Osteoblast (primary cell): ENCODE measurements around the gene TBXAS1. TPM values are rescaled to one million over a fixed set of nuclear protein-coding genes. Genes with fewer than 3 reads are reported as not detected.

Experiments
- DNase-seq: peaks from one replicate; pipeline ENCODE4 v3.0.0; 2011; ENCODE audit warnings: low spot score, mixed read lengths; ENCODE audit not compliant: insufficient read length; ENCODE audit errors: missing footprints
- H2AFZ ChIP-seq: 2 replicates; pipeline ENCODE4 v1.6.0; 2011; ENCODE audit warnings: mild to moderate bottlenecking, low read length
- H3K27ac ChIP-seq: 2 replicates; pipeline ENCODE4 v1.5.1; 2011; ENCODE audit warnings: mild to moderate bottlenecking, low read depth, low read length, moderate library complexity
- H3K27me3 ChIP-seq: 2 replicates; pipeline ENCODE4 v1.6.0; 2012; ENCODE audit warnings: mild to moderate bottlenecking, control low read depth, inconsistent platforms, low read length, moderate library complexity; ENCODE audit not compliant: insufficient read depth
- H3K36me3 ChIP-seq: 2 replicates; pipeline ENCODE4 v1.5.1; 2011; ENCODE audit warnings: mild to moderate bottlenecking, low read length, control low read depth, moderate library complexity; ENCODE audit not compliant: insufficient read depth
- H3K4me1 ChIP-seq: 2 replicates; pipeline ENCODE4 v1.5.1; 2011; ENCODE audit warnings: mild to moderate bottlenecking, low read length, control low read depth, moderate library complexity; ENCODE audit not compliant: insufficient read depth
- H3K4me2 ChIP-seq: 2 replicates; pipeline ENCODE4 v1.6.0; 2011; ENCODE audit warnings: mild to moderate bottlenecking, low read length; ENCODE audit not compliant: insufficient read depth
- H3K4me3 ChIP-seq: fragments of 200-600 bp; sonication (generic); 3 replicates; pipeline ENCODE4 v1.5.1; 2012; ENCODE audit warnings: mild to moderate bottlenecking, low read length, inconsistent platforms; ENCODE audit not compliant: insufficient read depth
- H3K79me2 ChIP-seq: 2 replicates; pipeline ENCODE4 v1.6.0; 2012; ENCODE audit warnings: mild to moderate bottlenecking, low read length, control low read depth, inconsistent platforms; ENCODE audit not compliant: insufficient read depth
- H3K9me3 ChIP-seq: 2 replicates; pipeline ENCODE4 v1.5.1; 2011; ENCODE audit warnings: low read depth, low read length, control low read depth
- H4K20me1 ChIP-seq: 2 replicates; pipeline ENCODE4 v1.6.0; 2012; ENCODE audit warnings: mild to moderate bottlenecking, low read length, control low read depth; ENCODE audit not compliant: insufficient read depth
- total RNA-seq: library from RNA; depleted of rRNA; stranded (reverse); fragments of >200 nt; gene quantifications from 2 replicates; pipeline ENCODE4 v1.2.3, GENCODE V29; 2012
- TF ChIP-seq, protein P1 (sequence below): IDR thresholded peaks from 2 replicates; pipeline ENCODE4 v1.5.1; 2011; ENCODE audit warnings: mild to moderate bottlenecking, low read depth, low read length, moderate library complexity; ENCODE audit errors: extremely low read depth

Gene TBXAS1
- total RNA-seq, 1 donor, result 0.72 TPM

DNA sequence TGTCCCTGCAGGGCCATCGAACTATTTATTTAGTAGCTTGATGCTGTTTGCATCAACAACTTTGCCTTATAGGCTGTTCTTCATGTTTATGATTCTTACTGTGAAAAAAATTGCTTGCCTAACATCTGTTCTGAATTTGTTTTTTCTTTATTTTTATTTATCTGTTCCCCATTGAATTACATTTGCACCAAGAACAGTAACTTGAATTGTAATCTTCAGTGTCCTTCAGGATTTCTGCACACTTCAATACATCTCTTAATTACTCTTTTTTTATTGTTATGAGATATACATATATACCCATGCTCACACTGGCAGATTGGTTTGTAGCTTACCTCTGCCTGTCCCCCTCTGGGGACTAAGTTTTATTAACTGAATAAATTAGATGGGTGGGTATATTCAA, 64.4 kb downstream of the TBXAS1 start:
- Histone ChIP-seq H4K20me1 (no peaks in the 10 kb centered on the region), H3K9me3 (no peaks in the 10 kb centered on the region), H3K4me2 (no peak overlapping the region), H3K79me2 (no peaks in the 10 kb centered on the region), H3K27ac (no peak overlapping the region), H3K4me1 (no peaks in the 10 kb centered on the region), H2AFZ (no peak overlapping the region), H3K27me3 (no peaks in the 10 kb centered on the region), H3K4me3 (no peak overlapping the region), H3K36me3 (no peaks in the 10 kb centered on the region)
- TF ChIP-seq, protein P1, sequence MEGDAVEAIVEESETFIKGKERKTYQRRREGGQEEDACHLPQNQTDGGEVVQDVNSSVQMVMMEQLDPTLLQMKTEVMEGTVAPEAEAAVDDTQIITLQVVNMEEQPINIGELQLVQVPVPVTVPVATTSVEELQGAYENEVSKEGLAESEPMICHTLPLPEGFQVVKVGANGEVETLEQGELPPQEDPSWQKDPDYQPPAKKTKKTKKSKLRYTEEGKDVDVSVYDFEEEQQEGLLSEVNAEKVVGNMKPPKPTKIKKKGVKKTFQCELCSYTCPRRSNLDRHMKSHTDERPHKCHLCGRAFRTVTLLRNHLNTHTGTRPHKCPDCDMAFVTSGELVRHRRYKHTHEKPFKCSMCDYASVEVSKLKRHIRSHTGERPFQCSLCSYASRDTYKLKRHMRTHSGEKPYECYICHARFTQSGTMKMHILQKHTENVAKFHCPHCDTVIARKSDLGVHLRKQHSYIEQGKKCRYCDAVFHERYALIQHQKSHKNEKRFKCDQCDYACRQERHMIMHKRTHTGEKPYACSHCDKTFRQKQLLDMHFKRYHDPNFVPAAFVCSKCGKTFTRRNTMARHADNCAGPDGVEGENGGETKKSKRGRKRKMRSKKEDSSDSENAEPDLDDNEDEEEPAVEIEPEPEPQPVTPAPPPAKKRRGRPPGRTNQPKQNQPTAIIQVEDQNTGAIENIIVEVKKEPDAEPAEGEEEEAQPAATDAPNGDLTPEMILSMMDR, result no peak
- no peak for DNase-seq

DNA sequence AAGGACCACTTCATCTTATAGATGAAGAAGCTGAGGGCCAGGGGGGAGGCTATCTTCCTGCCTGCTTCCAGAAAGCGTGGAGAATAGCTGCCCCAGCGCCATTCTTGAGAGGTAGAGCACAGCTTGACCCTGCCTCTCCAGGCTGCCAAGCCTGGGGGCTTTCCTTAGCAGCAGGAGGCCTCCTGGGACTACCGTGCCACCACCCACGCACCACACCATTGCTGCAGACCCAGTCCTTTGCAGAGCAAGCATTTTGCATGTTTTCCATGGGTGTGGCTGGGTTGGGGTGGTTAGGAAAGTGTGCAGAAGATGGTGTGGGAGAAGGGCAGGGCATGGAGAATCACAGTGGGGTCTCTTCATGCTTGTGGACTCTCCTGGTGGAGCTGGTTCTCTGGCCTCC, 64.9 kb downstream of the TBXAS1 start:
- H2AFZ ChIP-seq, result no peak overlapping the region
- no peak for DNase-seq
- H4K20me1 ChIP-seq, result no peaks in the 10 kb centered on the region
- H3K36me3 ChIP-seq, result no peaks in the 10 kb centered on the region
- H3K27me3 ChIP-seq, result no peaks in the 10 kb centered on the region
- no peak overlapping the region for H3K4me2 ChIP-seq
- no peaks in the 10 kb centered on the region for H3K9me3 ChIP-seq
- no peaks in the 10 kb centered on the region for H3K79me2 ChIP-seq
- H3K4me1 ChIP-seq, result no peaks in the 10 kb centered on the region
- TF ChIP-seq, protein P1, result no peak
- no peak overlapping the region for H3K27ac ChIP-seq
- no peak overlapping the region for H3K4me3 ChIP-seq

DNA sequence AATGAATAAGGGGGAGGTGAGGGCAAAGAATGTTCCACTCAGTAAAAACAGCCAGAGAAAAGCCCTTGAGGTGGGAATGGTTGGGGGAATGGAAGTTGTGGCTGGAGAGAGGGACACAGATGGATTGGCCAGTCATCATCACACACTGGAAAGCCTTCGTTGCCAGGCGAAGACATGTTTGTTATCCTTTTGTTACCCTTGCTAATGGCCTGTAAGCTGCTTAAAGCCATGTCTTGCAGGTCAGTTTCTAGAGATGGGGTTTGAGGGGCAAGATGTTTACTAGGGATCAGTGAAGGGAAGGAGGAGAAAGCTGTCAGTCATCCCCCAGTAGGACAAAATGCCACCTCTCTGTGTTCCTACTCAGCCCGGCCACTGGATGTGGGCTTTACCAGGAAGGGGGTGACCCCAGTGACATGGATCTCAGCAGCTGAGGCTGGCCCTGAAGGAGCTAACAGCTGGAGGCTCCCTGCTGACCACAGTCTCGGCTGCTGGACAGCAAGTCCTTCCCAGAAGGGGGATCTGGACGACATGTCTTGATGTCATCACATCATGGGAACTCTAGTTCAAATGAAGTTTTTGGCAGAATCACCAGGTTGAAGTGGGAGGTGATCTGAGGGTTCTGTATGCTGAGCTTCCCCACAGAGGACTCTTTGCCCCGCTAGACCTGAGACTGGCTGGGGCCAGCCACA, 66.2 kb downstream of the TBXAS1 start:
- Histone ChIP-seq H3K4me2 (no peak overlapping the region), H3K27ac (no peak overlapping the region), H3K27me3 (no peaks in the 10 kb centered on the region), H4K20me1 (no peaks in the 10 kb centered on the region), H2AFZ (no peak overlapping the region), H3K79me2 (no peaks in the 10 kb centered on the region), H3K9me3 (no peaks in the 10 kb centered on the region), H3K4me1 (no peaks in the 10 kb centered on the region), H3K36me3 (no peaks in the 10 kb centered on the region), H3K4me3 (no peak overlapping the region)
- TF ChIP-seq, protein P1, result no peak
- no peak for DNase-seq

DNA sequence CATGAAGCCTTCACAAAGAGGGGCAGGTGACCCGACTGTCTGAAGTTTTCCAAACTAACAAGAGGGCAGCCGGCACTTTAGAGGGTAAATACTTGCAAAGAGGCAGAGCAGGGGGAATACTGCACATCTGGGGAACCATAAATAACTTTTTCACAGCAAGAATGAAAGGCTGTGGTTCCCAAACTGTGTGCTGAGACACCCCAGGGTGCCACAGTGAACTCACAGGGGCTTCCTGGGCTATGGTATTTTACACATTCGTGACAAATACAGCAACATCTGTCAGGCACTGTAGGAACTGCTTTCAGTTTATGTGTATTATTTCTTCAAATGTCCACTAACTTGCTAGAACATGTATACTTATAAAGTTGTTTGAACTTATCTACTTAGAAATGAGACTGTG, 67.2 kb downstream of the TBXAS1 start:
- Histone ChIP-seq H3K79me2 (no peaks in the 10 kb centered on the region), H3K9me3 (no peaks in the 10 kb centered on the region), H4K20me1 (no peaks in the 10 kb centered on the region), H3K4me2 (no peak overlapping the region), H2AFZ (no peak overlapping the region), H3K4me1 (no peaks in the 10 kb centered on the region), H3K27me3 (no peaks in the 10 kb centered on the region), H3K36me3 (no peaks in the 10 kb centered on the region), H3K27ac (no peak overlapping the region), H3K4me3 (no peak overlapping the region)
- TF ChIP-seq, protein P1, result no peak
- DNase-seq, result no peak
